ENCODE measurements around the gene SERBP1.

SERBP1 gene

GRCh38 chr1:67359592-67359991, 70.6 kb downstream of the SERBP1 start:
- DNase-seq (ENCODE audit: low read depth) = no peak

All from non-pigmented ciliary epithelial cell (primary cell).